ENCODE measurements around the gene MPPED2.

DNA sequence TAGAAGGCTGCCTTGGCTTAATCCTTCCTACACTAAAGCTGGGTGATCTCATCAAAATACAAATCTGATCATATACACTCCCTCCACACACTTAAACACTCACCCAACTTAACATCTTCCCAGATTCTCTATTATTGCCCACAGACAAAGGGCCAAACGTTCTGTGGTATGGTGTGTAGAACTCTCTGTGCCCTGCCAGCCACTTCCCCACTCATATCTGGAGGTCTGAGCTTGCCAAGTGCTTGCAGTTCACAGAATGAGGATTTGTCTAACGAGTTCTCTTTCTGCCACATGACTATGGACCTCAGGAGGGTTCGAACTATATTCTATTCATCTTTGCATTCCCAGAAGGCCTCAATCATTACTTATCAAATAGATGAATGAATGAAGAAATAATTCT is 77.6 kb downstream of the MPPED2 start:
- TF ChIP-seq, protein P1, sequence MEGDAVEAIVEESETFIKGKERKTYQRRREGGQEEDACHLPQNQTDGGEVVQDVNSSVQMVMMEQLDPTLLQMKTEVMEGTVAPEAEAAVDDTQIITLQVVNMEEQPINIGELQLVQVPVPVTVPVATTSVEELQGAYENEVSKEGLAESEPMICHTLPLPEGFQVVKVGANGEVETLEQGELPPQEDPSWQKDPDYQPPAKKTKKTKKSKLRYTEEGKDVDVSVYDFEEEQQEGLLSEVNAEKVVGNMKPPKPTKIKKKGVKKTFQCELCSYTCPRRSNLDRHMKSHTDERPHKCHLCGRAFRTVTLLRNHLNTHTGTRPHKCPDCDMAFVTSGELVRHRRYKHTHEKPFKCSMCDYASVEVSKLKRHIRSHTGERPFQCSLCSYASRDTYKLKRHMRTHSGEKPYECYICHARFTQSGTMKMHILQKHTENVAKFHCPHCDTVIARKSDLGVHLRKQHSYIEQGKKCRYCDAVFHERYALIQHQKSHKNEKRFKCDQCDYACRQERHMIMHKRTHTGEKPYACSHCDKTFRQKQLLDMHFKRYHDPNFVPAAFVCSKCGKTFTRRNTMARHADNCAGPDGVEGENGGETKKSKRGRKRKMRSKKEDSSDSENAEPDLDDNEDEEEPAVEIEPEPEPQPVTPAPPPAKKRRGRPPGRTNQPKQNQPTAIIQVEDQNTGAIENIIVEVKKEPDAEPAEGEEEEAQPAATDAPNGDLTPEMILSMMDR (IDR thresholded peaks at IDR 0.05): no peak
- TF ChIP-seq POLR2A (IDR thresholded peaks at IDR 0.05): no peak
